Stimulated activated CD4-positive, alpha-beta T cell treated with anti-CD3 and anti-CD28 coated beads, Interleukin-1b, Interleukin-23, amount 100 ng/mL, for 48 hours (primary cell): ENCODE data around the gene MRPS18B.

Source experiments
- DNase-seq: peaks from one replicate; pipeline ENCODE4 v3.0.0-alpha.2; 2020

Gene MRPS18B

DNA sequence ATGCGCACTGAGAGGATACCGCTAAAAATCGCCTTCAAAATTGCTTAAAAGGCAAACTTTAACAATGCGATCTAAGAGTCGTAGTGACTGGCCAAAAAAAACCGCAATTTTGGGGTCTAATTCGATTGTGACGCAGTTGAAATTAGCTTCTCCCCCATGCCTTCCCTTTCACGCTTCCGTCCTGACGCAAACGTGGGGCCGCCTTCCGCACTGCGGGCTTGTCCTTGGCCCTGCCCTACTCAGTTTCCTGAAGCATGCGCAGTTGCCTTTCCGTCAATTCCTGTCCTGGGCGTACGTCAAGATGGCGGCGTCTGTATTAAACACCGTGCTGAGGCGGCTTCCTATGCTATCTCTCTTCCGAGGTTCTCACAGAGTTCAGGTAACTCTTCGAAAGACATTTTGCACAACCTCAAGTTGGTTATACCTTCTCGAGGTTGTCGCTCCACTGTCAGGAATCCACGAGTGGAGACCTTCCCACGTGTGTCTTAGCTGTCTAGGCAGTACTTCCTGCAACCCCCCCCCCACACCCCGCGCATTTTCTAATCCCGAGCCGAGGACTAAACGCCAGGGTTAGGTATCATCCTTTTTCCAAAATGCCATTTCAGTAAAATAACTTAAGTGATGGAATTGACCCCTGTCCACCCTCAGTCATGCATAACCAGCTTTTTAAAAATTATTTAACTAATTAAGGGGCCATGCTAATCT lies at the start of gene MRPS18B:
Gene MRPS18B, plus strand, starts transcription at position 276 of the 705 bp plus-strand sequence. Its CDS starts 26 bp downstream, at position 302.
- peak; percentile 98 for DNase-seq

DNA sequence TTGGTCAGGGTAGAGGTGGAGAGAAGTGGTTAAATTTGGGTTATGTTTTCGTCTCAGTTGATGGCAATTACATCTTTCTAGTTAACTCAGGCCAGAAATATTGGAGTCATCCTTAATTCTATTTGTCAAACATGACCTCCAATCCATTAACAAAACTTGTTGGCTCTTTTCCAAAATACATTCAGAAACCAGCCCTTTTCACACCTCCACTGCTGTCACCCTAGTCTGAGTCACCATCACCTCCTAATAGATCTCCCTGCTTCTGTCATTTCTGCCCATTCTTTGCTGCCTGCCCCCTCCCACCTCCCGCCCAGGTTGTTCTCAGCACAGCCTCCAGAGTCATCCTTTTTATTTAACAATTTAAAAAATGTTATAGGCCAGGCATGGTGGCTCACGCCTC lies 49.4 kb upstream of the MRPS18B start:
- DNase-seq, result peak; percentile 68

DNA sequence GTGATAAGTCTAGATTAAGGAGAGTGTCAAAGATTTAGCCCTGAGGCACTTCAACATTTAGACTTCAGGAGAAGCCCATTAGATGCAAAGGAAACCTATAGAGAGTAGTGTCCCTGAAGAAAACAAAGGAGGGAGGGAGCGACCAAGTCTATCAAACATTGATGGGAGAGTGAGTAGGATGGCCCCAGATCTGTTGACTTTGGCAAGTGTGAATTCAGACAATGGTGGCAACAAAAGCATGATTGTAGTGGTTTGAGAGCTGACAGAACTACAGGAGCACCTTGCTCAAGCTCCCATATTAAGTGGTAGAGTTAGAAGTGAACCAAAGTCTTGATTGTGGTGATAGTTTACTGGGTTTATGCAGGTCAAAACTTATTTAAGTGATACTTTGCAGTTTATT lies 47.4 kb upstream of the MRPS18B start:
- DNase-seq, result no peak

DNA sequence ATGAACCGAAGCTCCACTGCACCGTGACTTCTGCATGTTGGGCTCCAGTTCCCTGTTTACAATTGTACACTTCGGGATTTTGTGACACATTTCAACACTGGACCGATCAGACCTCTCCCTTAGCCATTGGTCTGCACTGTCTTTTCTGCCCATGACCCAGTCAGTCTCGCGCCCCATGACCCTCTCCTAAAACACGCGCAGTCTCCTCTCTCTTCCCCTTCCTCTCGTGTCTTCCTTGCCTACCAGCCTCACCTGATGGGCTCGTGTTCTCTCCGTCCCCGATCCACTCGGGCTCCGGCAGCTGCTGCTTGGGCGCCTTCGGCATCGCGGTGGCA lies 46.9 kb upstream of the MRPS18B start:
- DNase-seq, result no peak

DNA sequence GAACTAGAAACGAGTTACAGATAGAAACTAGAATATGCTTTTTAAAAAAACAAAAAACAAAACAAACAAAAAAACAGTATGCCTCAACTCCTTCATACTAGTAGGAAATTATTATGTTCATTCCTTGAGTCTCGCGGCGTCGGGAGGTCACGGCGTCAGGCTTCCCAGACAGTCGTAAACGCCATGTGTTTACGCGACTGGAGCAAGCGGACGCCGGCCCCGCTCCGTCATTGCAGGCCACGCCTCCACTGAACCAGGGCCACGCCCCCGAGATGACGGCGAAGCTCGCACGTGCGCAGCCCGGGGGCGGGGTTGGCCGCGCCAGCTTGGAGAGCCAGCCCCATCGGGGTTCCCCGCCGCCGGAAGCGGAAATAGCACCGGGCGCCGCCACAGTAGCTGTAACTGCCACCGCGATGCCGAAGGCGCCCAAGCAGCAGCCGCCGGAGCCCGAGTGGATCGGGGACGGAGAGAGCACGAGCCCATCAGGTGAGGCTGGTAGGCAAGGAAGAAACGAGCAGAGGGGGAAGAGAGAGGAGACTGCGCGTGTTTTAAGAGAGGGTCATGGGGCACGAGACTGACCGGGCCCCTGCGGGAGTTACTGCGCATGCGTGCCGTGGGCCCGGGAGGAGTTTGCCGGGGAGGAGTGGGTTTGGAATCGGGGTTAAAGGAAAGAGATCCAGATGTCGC lies 46.4 kb upstream of the MRPS18B start, which contains the start of gene ABCF1:
Gene ABCF1, plus strand, starts transcription at position 368 of the 687 bp plus-strand sequence. Its CDS starts 46 bp downstream, at position 414.
- peak; percentile 99 for DNase-seq

DNA sequence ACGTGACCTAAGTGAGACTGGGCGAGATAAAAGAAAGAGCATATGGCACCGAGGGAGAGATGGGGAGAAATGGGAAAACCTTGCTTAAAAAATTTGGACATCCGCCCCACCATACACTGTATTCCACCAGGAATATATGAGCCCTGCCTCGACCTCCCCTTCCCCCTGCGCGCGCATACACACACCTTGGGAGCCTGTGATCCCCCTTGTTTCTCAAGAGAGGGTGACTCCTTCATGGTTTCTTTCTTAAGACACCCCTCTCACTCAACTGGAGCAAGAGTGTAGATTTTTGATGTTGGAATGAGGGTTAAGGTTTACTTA lies 45.9 kb upstream of the MRPS18B start:
- no peak for DNase-seq

DNA sequence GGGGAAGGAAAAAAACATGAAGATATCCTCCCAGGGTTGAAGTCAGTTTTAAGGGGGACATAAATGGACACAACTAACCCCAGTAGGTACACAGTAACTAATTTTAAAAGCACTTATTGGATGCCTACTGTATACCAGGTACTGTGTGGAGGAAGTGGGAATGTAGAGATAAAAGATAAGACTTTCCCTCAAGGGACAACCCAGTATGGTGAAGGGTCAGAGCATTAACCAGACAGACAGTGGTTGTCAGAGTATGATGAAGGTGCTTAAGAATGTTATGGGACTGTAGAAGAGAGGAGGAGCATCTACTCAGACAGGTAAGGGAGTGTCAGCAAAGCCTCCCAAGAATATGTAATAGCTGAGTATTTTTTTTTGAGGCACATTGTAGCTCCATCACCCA lies 45.5 kb upstream of the MRPS18B start:
- no peak for DNase-seq

DNA sequence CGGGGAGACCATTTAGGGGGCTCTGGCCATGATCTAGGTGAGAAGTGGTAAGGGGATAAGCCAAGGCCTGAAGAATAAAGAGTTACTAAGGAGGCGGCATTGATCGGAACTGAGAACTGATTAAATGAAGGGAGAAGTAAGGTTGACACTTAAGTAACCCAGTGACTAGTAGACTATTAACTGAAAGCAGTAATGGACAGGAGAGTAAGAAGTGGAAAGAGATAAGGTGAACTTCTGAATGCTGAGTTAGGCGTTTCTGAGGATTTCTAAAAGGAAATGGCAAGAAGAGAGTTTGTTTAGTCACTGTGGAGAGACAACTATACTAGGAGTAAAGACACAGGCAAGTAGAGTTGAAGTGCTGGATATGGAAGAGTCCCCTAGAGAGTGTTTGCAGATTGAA lies 44.5 kb upstream of the MRPS18B start:
- no peak for DNase-seq

DNA sequence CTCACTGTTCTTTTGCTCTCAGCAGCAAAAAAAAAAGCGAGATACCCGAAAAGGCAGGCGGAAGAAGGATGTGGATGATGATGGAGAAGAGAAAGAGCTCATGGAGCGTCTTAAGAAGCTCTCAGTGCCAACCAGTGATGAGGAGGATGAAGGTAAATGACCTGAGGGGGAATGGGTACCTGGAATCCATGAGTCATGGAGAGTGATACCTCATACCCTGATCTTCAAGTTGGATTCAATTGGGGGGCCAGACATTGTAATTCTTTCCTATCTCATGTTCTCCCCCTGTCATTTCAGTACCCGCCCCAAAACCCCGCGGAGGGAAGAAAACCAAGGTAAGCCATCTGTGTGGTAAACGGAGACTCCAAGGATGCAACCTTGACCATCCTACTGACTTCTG lies 39.6 kb upstream of the MRPS18B start:
- no peak for DNase-seq

DNA sequence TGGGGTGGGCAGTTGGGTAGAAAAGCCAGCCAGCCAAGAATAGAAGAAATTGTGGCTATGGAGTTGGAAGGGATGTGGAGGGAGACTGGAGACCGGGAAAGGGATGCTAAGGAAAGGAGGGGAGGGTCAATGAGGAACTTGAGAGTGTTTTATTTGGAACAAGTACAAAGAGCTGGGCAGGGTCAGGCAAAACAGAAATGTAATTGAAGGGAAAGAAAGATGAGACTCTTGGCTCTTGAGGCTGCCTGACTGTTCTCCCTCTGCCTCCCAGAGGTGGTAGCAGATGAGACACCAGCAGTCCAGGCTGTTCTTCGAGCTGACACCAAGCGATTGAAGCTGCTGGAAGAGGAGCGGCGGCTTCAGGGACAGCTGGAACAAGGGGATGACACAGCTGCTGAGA lies 33.7 kb upstream of the MRPS18B start:
- no peak for DNase-seq

DNA sequence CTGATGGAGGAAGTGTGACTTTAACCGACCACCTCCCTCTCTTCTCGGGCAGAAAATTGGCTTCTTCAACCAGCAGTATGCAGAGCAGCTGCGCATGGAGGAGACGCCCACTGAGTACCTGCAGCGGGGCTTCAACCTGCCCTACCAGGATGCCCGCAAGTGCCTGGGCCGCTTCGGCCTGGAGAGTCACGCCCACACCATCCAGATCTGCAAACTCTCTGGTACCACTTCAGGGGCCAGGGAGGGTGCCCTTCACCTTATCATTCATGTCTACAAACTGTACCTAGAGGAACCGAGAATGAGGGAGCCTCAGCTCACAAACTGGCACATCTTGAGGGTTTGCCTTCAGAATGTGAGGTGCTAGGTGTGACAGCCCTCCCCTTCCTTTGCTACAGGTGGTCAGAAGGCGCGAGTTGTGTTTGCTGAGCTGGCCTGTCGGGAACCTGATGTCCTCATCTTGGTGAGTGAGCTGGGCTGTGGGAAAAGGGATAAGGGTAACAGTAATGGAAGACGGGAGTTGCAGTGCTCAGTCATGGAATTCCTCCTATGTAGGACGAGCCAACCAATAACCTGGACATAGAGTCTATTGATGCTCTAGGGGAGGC lies 27.8 kb upstream of the MRPS18B start:
- no peak for DNase-seq

DNA sequence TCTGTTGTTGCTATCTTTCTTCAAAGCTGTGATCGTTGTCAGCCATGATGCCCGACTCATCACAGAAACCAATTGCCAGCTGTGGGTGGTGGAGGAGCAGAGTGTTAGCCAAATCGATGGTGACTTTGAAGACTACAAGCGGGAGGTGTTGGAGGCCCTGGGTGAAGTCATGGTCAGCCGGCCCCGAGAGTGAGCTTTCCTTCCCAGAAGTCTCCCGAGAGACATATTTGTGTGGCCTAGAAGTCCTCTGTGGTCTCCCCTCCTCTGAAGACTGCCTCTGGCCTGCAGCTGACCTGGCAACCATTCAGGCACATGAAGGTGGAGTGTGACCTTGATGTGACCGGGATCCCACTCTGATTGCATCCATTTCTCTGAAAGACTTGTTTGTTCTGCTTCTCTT lies 27.1 kb upstream of the MRPS18B start:
- no peak for DNase-seq

DNA sequence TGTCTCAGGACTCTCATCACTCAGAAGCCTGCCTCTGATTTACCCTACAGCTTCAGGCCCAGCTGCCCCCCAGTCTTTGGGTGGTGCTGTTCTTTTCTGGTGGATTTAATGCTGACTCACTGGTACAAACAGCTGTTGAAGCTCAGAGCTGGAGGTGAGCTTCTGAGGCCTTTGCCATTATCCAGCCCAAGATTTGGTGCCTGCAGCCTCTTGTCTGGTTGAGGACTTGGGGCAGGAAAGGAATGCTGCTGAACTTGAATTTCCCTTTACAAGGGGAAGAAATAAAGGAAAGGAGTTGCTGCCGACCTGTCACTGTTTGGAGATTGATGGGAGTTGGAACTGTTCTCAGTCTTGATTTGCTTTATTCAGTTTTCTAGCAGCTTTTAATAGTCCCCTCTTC lies 26.6 kb upstream of the MRPS18B start:
- DNase-seq, result no peak

DNA sequence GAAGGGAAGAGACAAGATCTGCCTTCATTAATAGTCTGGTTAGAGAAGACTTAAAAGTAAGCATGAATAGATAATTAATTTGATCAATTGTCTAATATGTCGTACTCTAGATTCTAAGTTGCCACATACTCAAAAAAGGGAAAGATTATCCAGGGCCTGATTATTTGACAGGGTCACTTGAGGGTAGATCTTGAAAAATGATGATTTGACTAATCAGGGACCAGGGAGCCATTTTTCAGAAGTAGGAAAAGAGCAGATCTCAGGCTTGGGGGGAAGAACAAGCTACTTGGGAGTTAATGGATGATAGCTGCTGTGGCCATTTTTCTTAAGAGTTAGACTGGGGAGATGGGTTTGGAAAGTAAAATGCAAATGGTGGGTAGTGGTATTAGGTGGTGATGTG lies 25.4 kb upstream of the MRPS18B start:
- DNase-seq, result no peak

DNA sequence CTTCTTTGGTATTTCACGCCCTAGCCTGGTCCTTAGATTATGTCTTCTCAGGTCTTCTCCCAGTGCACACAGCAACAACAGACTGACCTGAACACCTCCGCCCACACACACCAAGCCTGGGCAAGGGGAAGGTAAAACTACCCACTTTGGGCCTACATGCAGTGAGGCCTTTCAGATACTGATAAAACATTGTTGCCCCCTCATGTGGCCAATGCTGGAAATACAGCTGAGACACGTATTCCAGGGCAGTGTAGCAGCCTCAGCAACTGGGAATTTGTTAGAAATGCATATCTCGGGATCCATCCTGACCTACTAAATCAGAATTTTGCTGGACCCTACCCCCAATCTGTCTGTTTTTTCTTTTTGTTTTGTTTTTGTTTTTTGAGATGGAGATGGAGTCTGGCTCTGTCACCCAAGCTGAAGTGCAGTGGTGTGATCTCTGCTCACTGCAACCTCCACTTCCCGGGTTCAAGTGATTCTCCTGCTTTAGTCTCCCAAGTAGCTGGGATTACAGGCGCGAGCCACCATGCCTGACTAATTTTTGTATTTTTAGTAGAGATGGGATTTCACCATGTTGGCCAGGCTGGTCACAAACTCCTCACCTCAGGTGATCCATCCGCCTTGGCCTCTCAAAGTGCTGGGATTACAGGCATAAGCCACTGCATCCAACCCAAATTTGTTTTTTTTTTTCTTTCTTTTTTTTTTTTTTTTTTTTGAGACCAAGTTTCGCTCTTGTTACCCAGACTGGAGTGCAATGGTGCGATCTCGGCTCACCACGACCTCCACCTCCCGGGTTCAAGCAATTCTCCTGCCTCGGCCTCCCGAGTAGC lies 20.1 kb upstream of the MRPS18B start:
- DNase-seq, result peak; percentile 72

DNA sequence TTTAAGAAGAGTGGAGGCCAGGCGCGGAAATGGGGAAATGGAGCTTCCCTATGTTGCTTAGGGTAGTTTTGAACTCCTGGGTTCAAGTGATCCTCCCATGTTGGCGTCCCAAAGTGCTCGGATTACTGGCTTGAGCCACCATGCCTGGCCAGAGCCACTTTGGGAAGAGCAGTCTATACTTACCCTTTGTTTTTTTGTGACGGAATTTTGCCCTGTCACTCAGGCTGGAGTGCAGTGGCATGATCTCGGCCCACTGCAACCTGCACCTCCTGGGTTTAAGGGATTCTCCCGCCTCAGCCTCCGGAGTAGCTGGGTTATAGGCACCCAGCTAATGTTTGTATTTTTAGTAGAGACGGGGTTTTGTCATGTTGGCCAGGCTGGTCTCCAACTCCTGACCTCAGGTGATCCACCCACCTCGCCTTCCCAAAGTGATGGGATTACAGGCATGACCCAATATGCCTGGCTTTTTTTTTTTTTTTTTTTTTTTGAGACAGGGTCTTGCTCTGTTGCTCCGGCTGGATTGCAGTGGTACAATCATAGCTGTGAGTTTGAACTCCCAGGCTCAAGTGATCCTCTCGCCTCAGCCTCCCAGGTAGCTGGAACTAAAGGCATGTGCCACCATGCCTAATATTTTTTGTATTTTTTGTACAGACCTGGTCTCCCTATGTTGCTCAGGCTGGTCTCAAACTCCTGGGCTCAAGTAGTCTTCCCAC lies 18.6 kb upstream of the MRPS18B start:
- DNase-seq, result no peak

DNA sequence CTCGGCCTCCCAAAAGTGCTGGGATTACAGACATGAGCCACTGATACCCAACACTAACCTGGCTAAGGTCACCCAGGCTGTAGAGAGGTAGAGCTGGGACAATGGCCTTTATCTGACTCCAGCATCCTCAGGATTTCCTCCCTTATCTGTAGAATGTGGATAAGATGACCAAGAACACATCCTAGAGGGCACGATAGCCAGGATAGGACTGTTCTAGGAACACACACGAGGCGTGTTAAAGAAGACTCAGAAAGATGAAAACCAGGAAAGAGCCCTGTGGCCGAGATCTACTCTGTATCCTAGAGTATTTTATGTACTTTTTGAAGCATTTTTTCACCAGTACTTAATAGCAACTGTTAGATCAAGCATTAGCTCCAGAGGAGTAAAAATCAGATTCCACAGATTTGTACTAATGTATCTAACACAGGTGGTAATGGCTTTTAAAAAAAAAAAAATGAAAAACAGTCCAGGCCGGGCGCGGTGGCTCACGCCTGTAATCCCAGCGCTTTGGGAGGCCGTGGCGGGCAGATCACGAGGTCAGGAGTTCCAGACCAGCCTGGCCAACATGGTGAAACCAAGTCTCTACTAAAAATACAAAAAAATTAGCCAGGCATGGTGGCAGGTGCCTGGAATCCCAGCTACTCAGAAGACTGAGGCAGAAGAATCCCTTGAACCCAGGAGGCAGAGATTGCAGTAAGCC lies 17.9 kb upstream of the MRPS18B start:
- no peak for DNase-seq

DNA sequence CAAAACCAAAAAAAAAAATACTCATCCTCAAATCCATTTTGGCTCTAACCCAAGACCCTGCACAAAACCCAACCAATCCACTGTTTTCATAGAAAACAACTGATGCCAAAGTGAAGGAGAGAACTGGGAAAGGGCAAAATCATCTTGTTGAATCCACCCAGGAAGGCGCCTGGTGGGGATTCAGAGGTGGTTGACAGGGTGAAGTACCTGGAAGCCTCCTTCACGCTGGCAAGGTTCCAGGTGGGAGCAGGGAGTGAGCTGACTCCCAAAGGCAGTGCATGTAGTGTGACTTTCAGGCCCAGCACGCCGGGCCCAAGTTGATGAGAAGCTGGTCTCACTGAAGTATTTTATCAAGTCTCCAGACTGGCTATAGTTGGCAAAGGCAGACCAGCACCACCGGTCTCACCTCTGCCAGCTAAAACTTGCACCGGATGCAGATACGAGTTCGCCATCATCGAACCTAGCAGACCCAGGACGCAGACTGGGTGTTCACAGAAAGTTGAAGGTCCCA lies 17.1 kb upstream of the MRPS18B start:
- DNase-seq, result no peak

DNA sequence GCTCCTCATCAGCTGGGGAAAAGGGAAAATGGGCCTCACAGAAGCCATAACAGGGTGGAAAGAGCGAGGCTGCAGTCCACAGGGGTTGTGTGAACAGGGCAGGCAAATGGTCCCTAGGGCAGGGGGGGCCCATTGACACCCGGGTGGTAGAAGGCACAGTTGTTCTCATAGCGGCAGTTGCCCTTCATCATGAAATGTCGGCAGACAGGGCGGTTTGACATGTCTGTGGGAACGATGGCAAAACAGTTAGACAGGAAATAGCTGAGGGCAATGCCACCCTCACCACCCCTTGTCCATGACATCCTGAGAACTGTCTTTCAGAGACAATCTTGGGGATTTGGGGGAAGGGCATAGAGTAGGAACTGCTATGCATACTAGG lies 16.2 kb upstream of the MRPS18B start:
- no peak for DNase-seq

DNA sequence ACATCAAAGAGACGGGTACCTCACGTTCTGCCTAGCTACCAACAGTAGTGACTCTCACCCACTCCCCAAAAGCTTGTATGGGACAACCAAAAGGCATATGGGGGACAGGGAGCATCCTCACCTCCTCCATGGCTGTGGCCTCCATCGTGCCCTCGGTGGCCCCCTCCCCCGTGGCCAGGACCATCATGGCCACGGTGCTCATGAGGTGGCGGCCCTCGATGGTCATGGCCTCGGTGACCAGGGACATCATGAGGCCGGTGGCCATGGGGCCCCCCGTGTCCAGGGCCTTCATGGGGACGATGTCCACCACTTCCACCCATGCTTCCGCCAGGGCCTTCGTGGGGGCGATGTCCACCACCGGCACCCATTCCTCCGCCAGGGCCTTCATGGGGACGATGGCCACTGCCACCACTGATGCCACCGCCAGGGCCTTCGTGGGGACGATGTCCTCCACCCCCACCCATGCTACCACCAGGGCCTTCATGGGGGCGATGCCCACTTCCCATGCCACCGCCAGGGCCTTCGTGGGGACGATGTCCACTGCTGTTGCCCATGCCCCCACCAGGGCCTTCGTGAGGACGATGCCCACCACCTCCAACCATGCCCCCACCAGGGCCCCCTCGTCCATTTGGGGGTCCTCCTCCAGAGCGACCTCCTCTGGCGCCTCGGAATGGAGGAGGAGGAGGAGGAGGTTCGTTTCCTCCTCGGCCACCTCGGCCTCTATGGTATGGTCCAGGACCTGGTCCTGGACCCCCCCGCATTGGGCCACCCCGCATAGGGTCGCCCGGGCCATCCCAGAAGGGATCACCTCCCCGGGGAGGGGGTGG lies 15.6 kb upstream of the MRPS18B start:
- DNase-seq, result no peak

DNA sequence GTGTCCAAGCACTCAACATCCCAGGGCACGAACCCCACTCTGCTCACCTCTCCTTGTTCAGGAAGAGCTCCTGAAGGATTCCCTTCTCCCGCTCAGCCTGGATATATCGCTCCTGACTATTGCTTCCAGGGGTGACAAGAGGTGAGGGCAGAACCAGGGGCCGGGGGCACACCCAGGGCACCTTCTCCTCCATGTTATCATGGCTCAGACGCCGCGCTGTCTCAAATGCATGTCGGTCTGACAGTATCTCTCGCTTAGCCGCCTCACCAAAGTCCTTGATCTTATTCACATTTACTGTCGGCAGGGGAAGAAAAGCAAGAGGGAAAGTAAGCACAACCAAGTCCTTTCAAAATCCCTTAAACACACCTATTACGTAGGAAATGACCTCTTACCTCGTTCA lies 13.7 kb upstream of the MRPS18B start:
- DNase-seq, result no peak
